Measurements from ENCODE around the gene PLXNA4. TPM values are rescaled to one million over a fixed set of nuclear protein-coding genes. Genes with fewer than 3 reads are reported as not detected.

The PLXNA4 gene
- total RNA-seq, 1 donor from 2014 or later = 5.2 TPM

GRCh38 chr7:132213583-132213982 is 362.7 kb downstream of the PLXNA4 start:
- Mint-ChIP-seq H3K27ac (no peak overlapping the region), H3K4me1 (peaks cover 22% of the 10 kb centered on the region), H3K36me3 (no peaks in the 10 kb centered on the region), H3K4me3 (no peak overlapping the region), H3K27me3 (ENCODE audit: low read depth) (peaks cover 4% of the 10 kb centered on the region), H3K9me3 (no peaks in the 10 kb centered on the region)
- DNase-seq (ENCODE audit: low spot score in 2 of 2, unreplicated experiment in 2 of 2) = no peak
- TF ChIP-seq, protein P1, sequence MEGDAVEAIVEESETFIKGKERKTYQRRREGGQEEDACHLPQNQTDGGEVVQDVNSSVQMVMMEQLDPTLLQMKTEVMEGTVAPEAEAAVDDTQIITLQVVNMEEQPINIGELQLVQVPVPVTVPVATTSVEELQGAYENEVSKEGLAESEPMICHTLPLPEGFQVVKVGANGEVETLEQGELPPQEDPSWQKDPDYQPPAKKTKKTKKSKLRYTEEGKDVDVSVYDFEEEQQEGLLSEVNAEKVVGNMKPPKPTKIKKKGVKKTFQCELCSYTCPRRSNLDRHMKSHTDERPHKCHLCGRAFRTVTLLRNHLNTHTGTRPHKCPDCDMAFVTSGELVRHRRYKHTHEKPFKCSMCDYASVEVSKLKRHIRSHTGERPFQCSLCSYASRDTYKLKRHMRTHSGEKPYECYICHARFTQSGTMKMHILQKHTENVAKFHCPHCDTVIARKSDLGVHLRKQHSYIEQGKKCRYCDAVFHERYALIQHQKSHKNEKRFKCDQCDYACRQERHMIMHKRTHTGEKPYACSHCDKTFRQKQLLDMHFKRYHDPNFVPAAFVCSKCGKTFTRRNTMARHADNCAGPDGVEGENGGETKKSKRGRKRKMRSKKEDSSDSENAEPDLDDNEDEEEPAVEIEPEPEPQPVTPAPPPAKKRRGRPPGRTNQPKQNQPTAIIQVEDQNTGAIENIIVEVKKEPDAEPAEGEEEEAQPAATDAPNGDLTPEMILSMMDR (IDR thresholded peaks at IDR 0.05; ENCODE audit: unreplicated experiment) = no peak

GRCh38 chr7:132211971-132212370 is 364.3 kb downstream of the PLXNA4 start:
- TF ChIP-seq, protein P1 (IDR thresholded peaks at IDR 0.05; ENCODE audit: unreplicated experiment) = no peak

GRCh38 chr7:132210821-132211220 is 365.4 kb downstream of the PLXNA4 start:
- Mint-ChIP-seq H3K36me3 (no peaks in the 10 kb centered on the region), H3K4me1 (peaks cover 5% of the 10 kb centered on the region), H3K4me3 (no peak overlapping the region), H3K9me3 (no peaks in the 10 kb centered on the region), H3K27me3 (ENCODE audit: low read depth) (peaks cover 9% of the 10 kb centered on the region), H3K27ac (no peak overlapping the region)
- TF ChIP-seq, protein P1 (IDR thresholded peaks at IDR 0.05; ENCODE audit: unreplicated experiment) = no peak
- no peak for DNase-seq (ENCODE audit: low spot score in 2 of 2, unreplicated experiment in 2 of 2)

More at GRCh38 chr7:132211971-132212370, 364.3 kb downstream of the PLXNA4 start:
- Mint-ChIP-seq H3K27me3 (ENCODE audit: low read depth) (peaks cover 6% of the 10 kb centered on the region), H3K9me3 (no peaks in the 10 kb centered on the region), H3K27ac (no peak overlapping the region), H3K36me3 (no peaks in the 10 kb centered on the region), H3K4me3 (no peak overlapping the region), H3K4me1 (peaks cover 9% of the 10 kb centered on the region)
- no peak for DNase-seq (ENCODE audit: low spot score in 2 of 2, unreplicated experiment in 2 of 2)

- Mint-ChIP-seq H3K36me3 (no peaks in the 10 kb centered on the region), H3K27me3 (ENCODE audit: low read depth) (peaks cover 19% of the 10 kb centered on the region), H3K27ac (no peak overlapping the region), H3K9me3 (no peaks in the 10 kb centered on the region), H3K4me3 (no peak overlapping the region), H3K4me1 (peaks cover 5% of the 10 kb centered on the region)
- DNase-seq (ENCODE audit: low spot score in 2 of 2, unreplicated experiment in 2 of 2) = no peak
- TF ChIP-seq, protein P1 (IDR thresholded peaks at IDR 0.05; ENCODE audit: unreplicated experiment) = no peak
Measured at GRCh38 chr7:132207782-132208181, 368.5 kb downstream of the PLXNA4 start.

GRCh38 chr7:132207211-132207610 is 369.1 kb downstream of the PLXNA4 start:
- no peaks in the 10 kb centered on the region for H3K9me3 Mint-ChIP-seq
- no peak for DNase-seq (ENCODE audit: low spot score in 2 of 2, unreplicated experiment in 2 of 2)
- H3K27ac Mint-ChIP-seq = no peak overlapping the region
- H3K4me1 Mint-ChIP-seq = peaks cover 5% of the 10 kb centered on the region
- peaks cover 20% of the 10 kb centered on the region for H3K27me3 Mint-ChIP-seq (ENCODE audit: low read depth)
- TF ChIP-seq, protein P1 (IDR thresholded peaks at IDR 0.05; ENCODE audit: unreplicated experiment) = no peak
- no peak overlapping the region for H3K4me3 Mint-ChIP-seq
- H3K36me3 Mint-ChIP-seq = no peaks in the 10 kb centered on the region

- no peak overlapping the region for H3K27ac Mint-ChIP-seq
- TF ChIP-seq, protein P1 (IDR thresholded peaks at IDR 0.05; ENCODE audit: unreplicated experiment) = no peak
- H3K36me3 Mint-ChIP-seq = no peaks in the 10 kb centered on the region
- peaks cover 5% of the 10 kb centered on the region for H3K4me1 Mint-ChIP-seq
- no peak overlapping the region for H3K4me3 Mint-ChIP-seq
- no peaks in the 10 kb centered on the region for H3K9me3 Mint-ChIP-seq
- peaks cover 20% of the 10 kb centered on the region for H3K27me3 Mint-ChIP-seq (ENCODE audit: low read depth)
- no peak for DNase-seq (ENCODE audit: low spot score in 2 of 2, unreplicated experiment in 2 of 2)
Measured at GRCh38 chr7:132206594-132206993, 369.7 kb downstream of the PLXNA4 start.
